Spleen (tissue), 11 donors: ENCODE measurements around the gene RAD51B. TPM values are rescaled to one million over a fixed set of nuclear protein-coding genes. Genes with fewer than 3 reads are reported as not detected.

Source experiments
- DNase-seq: peaks from one replicate; pipeline ENCODE4 v3.0.0-alpha.2; 2020
- H3K27ac ChIP-seq, 8 donors: fragments of 200-600 bp; sonication (generic) in 7 of 8; 1 replicate in 4 of 8; 2 replicates in 4 of 8; pipeline versions ENCODE4 v1.5.0 to v1.8.0; 2016 to 2021; ENCODE audit warnings: inconsistent platforms in 4 of 8, mild to moderate bottlenecking in 4 of 8, moderate library complexity in 1 of 8
- H3K27me3 ChIP-seq, 7 donors: fragments of 200-600 bp; sonication (generic) in 6 of 7; replicated peaks in 1 of 7; 1 replicate in 4 of 7; 2 replicates in 3 of 7; pipeline versions ENCODE4 v1.5.0 to v1.8.0; 2016 to 2021; ENCODE audit warnings: inconsistent platforms in 3 of 7, mild to moderate bottlenecking in 1 of 7
- H3K36me3 ChIP-seq, 6 donors: fragments of 200-600 bp; sonication (generic) in 5 of 6; 1 replicate in 4 of 6; 2 replicates in 2 of 6; pipeline versions ENCODE4 v1.5.0 to v1.8.0; 2016 to 2021; ENCODE audit warnings: inconsistent platforms in 2 of 6
- H3K4me1 ChIP-seq, 6 donors: fragments of 200-600 bp; sonication (generic) in 5 of 6; 1 replicate in 3 of 6; 2 replicates in 3 of 6; pipeline versions ENCODE4 v1.5.0 to v1.8.0; 2016 to 2021; ENCODE audit warnings: inconsistent platforms in 3 of 6
- H3K4me3 ChIP-seq, 8 donors: fragments of 200-600 bp; sonication (generic) in 7 of 8; 1 replicate in 4 of 8; 2 replicates in 4 of 8; pipeline versions ENCODE4 v1.5.0 to v1.8.0; 2016 to 2021; ENCODE audit warnings: inconsistent platforms in 4 of 8, mild to moderate bottlenecking in 4 of 8, moderate library complexity in 2 of 8
- H3K9me3 ChIP-seq, 8 donors: fragments of 200-600 bp; sonication (generic) in 7 of 8; 1 replicate in 4 of 8; 2 replicates in 4 of 8; pipeline versions ENCODE4 v1.5.0 to v1.8.0; 2016 to 2021; ENCODE audit warnings: inconsistent platforms in 4 of 8
- POLR2A ChIP-seq, 3 donors: fragments of 450-650 bp; IDR thresholded peaks; one replicate each; pipeline ENCODE4 v1.5.1; 2017; ENCODE audit warnings: antibody characterized with exemption in 3 of 3, mild to moderate bottlenecking in 1 of 3
- POLR2AphosphoS5 ChIP-seq, 3 donors: sonication (generic); formaldehyde crosslinking; IDR thresholded peaks; one replicate each; pipeline ENCODE4 v1.5.1; 2017; ENCODE audit warnings: antibody characterized with exemption in 3 of 3
- WGBS, 5 donors: extraction: QIAGEN DNeasy Blood & Tissue Kit in 3 of 5; methylation state at CpG; one replicate each; pipeline versions ENCODE4 v1.1.5 to v1.1.7; 2013 to 2018; 5-methylcytosine and 5-hydroxymethylcytosine counted together
- intact Hi-C: fragments of 100-400 bp; cut with DNase I; formaldehyde crosslinking; loops from one replicate; pipeline ENCODE4 v1.15.0; 2023; ENCODE audit warnings: low total_unique reads
- polyA plus RNA-seq, 3 donors: library from polyadenylated mRNA; stranded (reverse); fragments of 200-250 nt; gene quantifications; one replicate each; pipeline ENCODE4 v1.2.1, GENCODE V29; 2013
- total RNA-seq, 7 donors: library from RNA; depleted of rRNA in 3 of 7; stranded (reverse); fragments of >200 nt in 3 of 7; fragmentation: NEBNext Ultra II Directional in 4 of 7; extraction: Animal tissue kit (Norgen Biotek cat#: 25700) in 4 of 7; gene quantifications; one replicate each; pipeline versions ENCODE4 v1.1.0 to v1.2.1, GENCODE V29; 2016 to 2021
- TF ChIP-seq, protein P1 (sequence below), 11 experiments: fragments of 200-600 bp in 7 of 11; fragments of 450-650 bp in 4 of 11; sonication (generic) in 4 of 11; IDR thresholded peaks in 8 of 11; conservative IDR thresholded peaks in 3 of 11; 1 replicate in 7 of 11; 2 replicates in 4 of 11; pipeline versions ENCODE4 v1.4.0 to v1.8.0; 2016 to 2021; ENCODE audit warnings: antibody characterized with exemption in 11 of 11, inconsistent platforms in 4 of 11, mild to moderate bottlenecking in 1 of 11
- donor health status: healthy with polysubstance abuse.
- donor health status: DM: no; HTN: no; CAD: no; lungs with moderate emphysema.
- donor health status: DM: no; HTN: no; CAD: no.
- donor health status: Bipolar disorder and iron deficiency.
- donor health status: healthy.
- donor health status: DM: no; HTN: no; CAD: no.
- donor health status: DM: yes; HTN: yes; CAD: no.

Gene RAD51B
- total and polyA plus RNA-seq, 10 donors = 4.2 to 43.7 (median 29.8) TPM

GRCh38 chr14:68756734-68757133, 937.2 kb downstream of the RAD51B start:
- 81 to 99% (median 93%) methylated on average over 6 of the region's 6 CpGs for WGBS, 5 donors
- TF ChIP-seq POLR2AphosphoS5 (IDR thresholded peaks at IDR 0.05) = no peak
- TF ChIP-seq POLR2A (IDR thresholded peaks at IDR 0.05) = no peak
- TF ChIP-seq, protein P1, sequence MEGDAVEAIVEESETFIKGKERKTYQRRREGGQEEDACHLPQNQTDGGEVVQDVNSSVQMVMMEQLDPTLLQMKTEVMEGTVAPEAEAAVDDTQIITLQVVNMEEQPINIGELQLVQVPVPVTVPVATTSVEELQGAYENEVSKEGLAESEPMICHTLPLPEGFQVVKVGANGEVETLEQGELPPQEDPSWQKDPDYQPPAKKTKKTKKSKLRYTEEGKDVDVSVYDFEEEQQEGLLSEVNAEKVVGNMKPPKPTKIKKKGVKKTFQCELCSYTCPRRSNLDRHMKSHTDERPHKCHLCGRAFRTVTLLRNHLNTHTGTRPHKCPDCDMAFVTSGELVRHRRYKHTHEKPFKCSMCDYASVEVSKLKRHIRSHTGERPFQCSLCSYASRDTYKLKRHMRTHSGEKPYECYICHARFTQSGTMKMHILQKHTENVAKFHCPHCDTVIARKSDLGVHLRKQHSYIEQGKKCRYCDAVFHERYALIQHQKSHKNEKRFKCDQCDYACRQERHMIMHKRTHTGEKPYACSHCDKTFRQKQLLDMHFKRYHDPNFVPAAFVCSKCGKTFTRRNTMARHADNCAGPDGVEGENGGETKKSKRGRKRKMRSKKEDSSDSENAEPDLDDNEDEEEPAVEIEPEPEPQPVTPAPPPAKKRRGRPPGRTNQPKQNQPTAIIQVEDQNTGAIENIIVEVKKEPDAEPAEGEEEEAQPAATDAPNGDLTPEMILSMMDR (IDR thresholded peaks at IDR 0.05 in 8 of 11, conservative IDR thresholded peaks at IDR 0.05 in 3 of 11) = no peak
- intact Hi-C loops = no loop called here
- peaks cover 9 to 77% (median 27%) of the 10 kb centered on the region in 6 donors for H3K4me1 ChIP-seq
- no peak for DNase-seq
- no peak overlapping the region for H3K27ac ChIP-seq
- no peak overlapping the region for H3K4me3 ChIP-seq
- no peaks in the 10 kb centered on the region for H3K27me3 ChIP-seq
- no peaks in the 10 kb centered on the region for H3K9me3 ChIP-seq
- no peaks in the 10 kb centered on the region for H3K36me3 ChIP-seq

GRCh38 chr14:68757618-68758081, 938.1 kb downstream of the RAD51B start:
- Histone ChIP-seq H3K4me3 (no peak overlapping the region), H3K27me3 (no peaks in the 10 kb centered on the region), H3K36me3 (no peaks in the 10 kb centered on the region), H3K9me3 (no peaks in the 10 kb centered on the region), H3K27ac (peak overlapping the region in 3 of 8 donors; percentile 28 to 54 (median 30)), H3K4me1 (peaks cover 13 to 77% (median 34%) of the 10 kb centered on the region in 6 donors)
- 15 to 40% (median 25%) methylated on average over 4 of the region's 4 CpGs for WGBS, 5 donors
- peak; percentile 83 for DNase-seq
- intact Hi-C loops = no loop called here
- TF ChIP-seq, protein P1 (IDR thresholded peaks at IDR 0.05 in 8 of 11, conservative IDR thresholded peaks at IDR 0.05 in 3 of 11) = no peak
- TF ChIP-seq POLR2AphosphoS5 (IDR thresholded peaks at IDR 0.05) = peak in 1 of 3 donors; percentile 19

- peak overlapping the region in 2 of 8 donors; percentile 28 to 54 for H3K27ac ChIP-seq
- TF ChIP-seq, protein P1 (IDR thresholded peaks at IDR 0.05 in 8 of 11, conservative IDR thresholded peaks at IDR 0.05 in 3 of 11) = no peak
- TF ChIP-seq POLR2A (IDR thresholded peaks at IDR 0.05) (no peak), POLR2AphosphoS5 (IDR thresholded peaks at IDR 0.05) (no peak)
Measured at GRCh38 chr14:68758301-68758700, 938.7 kb downstream of the RAD51B start.

DNA sequence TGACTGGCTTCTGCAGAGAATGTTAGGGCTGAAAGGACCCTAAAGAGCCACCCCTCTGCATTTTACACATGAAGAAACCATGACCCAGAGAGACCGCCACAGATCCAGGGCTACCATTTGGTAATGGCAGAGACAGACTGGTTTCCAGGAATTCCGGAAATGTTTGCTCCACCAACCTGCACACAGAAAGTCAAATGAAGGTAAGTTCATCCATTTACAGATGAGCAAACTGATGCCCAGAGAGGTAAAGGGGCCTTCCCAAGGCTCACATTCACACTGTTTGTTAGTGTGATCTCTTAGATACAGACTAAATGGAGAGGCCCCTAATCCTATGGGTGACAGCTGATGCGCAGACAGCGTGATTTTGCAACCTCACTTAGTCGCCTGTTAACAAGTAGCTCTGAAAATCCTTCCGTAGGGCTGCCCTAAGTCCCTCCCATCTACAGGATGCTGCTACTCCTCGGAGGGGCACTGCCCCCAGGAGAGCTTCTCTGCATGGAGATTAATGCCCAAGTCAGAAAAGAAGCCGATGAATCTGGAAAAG, 939.5 kb downstream of the RAD51B start:
- Histone ChIP-seq H3K4me1 (peaks cover 16 to 76% (median 42%) of the 10 kb centered on the region in 6 donors), H3K9me3 (no peaks in the 10 kb centered on the region), H3K27ac (peak overlapping the region in 1 of 8 donors; percentile 54), H3K36me3 (no peaks in the 10 kb centered on the region), H3K27me3 (no peaks in the 10 kb centered on the region), H3K4me3 (no peak overlapping the region)
- TF ChIP-seq, protein P1 (IDR thresholded peaks at IDR 0.05 in 8 of 11, conservative IDR thresholded peaks at IDR 0.05 in 3 of 11) = no peak
- TF ChIP-seq POLR2AphosphoS5 (IDR thresholded peaks at IDR 0.05) (no peak), POLR2A (IDR thresholded peaks at IDR 0.05) (no peak)
- intact Hi-C loops = no loop called here
- WGBS, 5 donors = 86 to 92% (median 88%) methylated on average over 8 of the region's 8 CpGs
- DNase-seq = no peak

More at GRCh38 chr14:68758301-68758700, 938.7 kb downstream of the RAD51B start:
- Histone ChIP-seq H3K4me1 (peaks cover 16 to 77% (median 39%) of the 10 kb centered on the region in 6 donors), H3K9me3 (no peaks in the 10 kb centered on the region), H3K27me3 (no peaks in the 10 kb centered on the region), H3K36me3 (no peaks in the 10 kb centered on the region), H3K4me3 (no peak overlapping the region)
- no peak for DNase-seq
- intact Hi-C loops = no loop called here
- WGBS, 5 donors = 91 to 98% (median 96%) methylated on average over 3 of the region's 3 CpGs
